CD4-positive, alpha-beta T cell (primary cell): ENCODE results near the gene SLC22A8. TPM values are rescaled to one million over a fixed set of nuclear protein-coding genes. Genes with fewer than 3 reads are reported as not detected.
"Not testable (repeated sequence)": the region's sequence is repeated elsewhere in the genome, so short reads cannot be mapped to it uniquely, and the experiment has no call there.

Source experiments
- ATAC-seq: fragments of 200-7000 bp; cut with Tn5 transposase; one replicate; pipeline ENCODE4 v1.10.0; 2022; ENCODE audit warnings: mild to moderate bottlenecking; ENCODE audit not compliant: poor library complexity
- CTCF ChIA-PET: fragments of 350-600 bp; sonication (Branson Sonifier 250); formaldehyde crosslinking; loops from one replicate; lab custom pipeline; 2021; ENCODE audit warnings: antibody characterized with exemption, inconsistent platforms; lab: Charles Lee
- POLR2A ChIA-PET: fragments of 350-600 bp; sonication (Branson Sonifier 250); formaldehyde crosslinking; loops from one replicate; lab custom pipeline; 2021; ENCODE audit warnings: antibody characterized with exemption, inconsistent platforms; lab: Charles Lee
- DNase-seq, 14 experiments: peaks; one replicate each; pipeline ENCODE4 v3.0.0-alpha.2; 2013 to 2020; ENCODE audit warnings: mixed read lengths in 2 of 14
- H3K27ac ChIP-seq, 2 donors: one replicate each; pipeline versions ENCODE4 v1.5.1 to v1.7.0; 2013; ENCODE audit warnings: low read length in 2 of 2, low read depth in 1 of 2, mild to moderate bottlenecking in 1 of 2
- H3K27me3 ChIP-seq, 2 experiments: 1 replicate in 1 of 2; 2 replicates in 1 of 2; pipeline versions ENCODE4 v1.6.1 to v1.7.0; 2013; ENCODE audit warnings: low read length in 2 of 2, control low read depth in 1 of 2, mild to moderate bottlenecking in 1 of 2, moderate library complexity in 1 of 2; ENCODE audit not compliant: insufficient read depth in 2 of 2, control insufficient read depth in 1 of 2
- H3K36me3 ChIP-seq: one replicate; pipeline ENCODE4 v1.6.1; 2013; ENCODE audit warnings: low read length, control low read depth; ENCODE audit not compliant: insufficient read depth
- H3K4me1 ChIP-seq: one replicate; pipeline ENCODE4 v1.6.1; 2013; ENCODE audit warnings: low read length, control low read depth; ENCODE audit not compliant: insufficient read depth
- H3K4me3 ChIP-seq: one replicate; pipeline ENCODE4 v1.5.1; 2013; ENCODE audit warnings: mild to moderate bottlenecking, low read length, moderate library complexity
- H3K9me3 ChIP-seq, 2 experiments: 1 replicate in 1 of 2; 2 replicates in 1 of 2; pipeline versions ENCODE4 v1.6.1 to v1.7.0; 2013; ENCODE audit warnings: low read length in 2 of 2, mild to moderate bottlenecking in 2 of 2, control low read depth in 1 of 2, moderate library complexity in 1 of 2; ENCODE audit not compliant: control insufficient read depth in 1 of 2, insufficient read depth in 1 of 2
- H3K27ac Mint-ChIP-seq: one replicate; pipeline ENCODE4 v1.8.0; 2020; ENCODE audit warnings: mixed read lengths
- H3K27me3 Mint-ChIP-seq: one replicate; pipeline ENCODE4 v1.8.0; 2021; ENCODE audit warnings: mixed read lengths
- H3K36me3 Mint-ChIP-seq: one replicate; pipeline ENCODE4 v1.8.0; 2021; ENCODE audit warnings: low read depth, mixed read lengths
- H3K4me1 Mint-ChIP-seq: one replicate; pipeline ENCODE4 v1.8.0; 2021; ENCODE audit warnings: low read depth, mixed read lengths
- H3K4me3 Mint-ChIP-seq: one replicate; pipeline ENCODE4 v1.8.0; 2020; ENCODE audit warnings: mild to moderate bottlenecking, mixed read lengths
- H3K9me3 Mint-ChIP-seq: one replicate; pipeline ENCODE4 v1.8.0; 2020; ENCODE audit warnings: mixed read lengths
- intact Hi-C, 2 experiments: fragments of 100-400 bp; cut with DNase I in 1 of 2; cut with micrococcal nuclease in 1 of 2; formaldehyde crosslinking; loops; one replicate each; pipeline versions ENCODE4 v1.15.1 to v1.9.0; 2023 to 2025; cut with DNase I, micrococcal nuclease
- polyA plus RNA-seq, 2 donors: library from polyadenylated mRNA; unstranded; fragments of 120-200 nt; gene quantifications; one replicate each; pipeline ENCODE4 v1.2.1, GENCODE V29; 2013
- total RNA-seq, 174 experiments: library from RNA in 2 of 174; stranded (reverse) in 2 of 174; gene quantifications; one replicate each; pipeline ENCODE4 v1.2.3 and lab custom pipeline; 2021 to 2026
- TF ChIP-seq, protein P1 (sequence below): fragments of 200-600 bp; IDR thresholded peaks from one replicate; pipeline ENCODE4 v1.8.0; 2022; ENCODE audit warnings: antibody characterized with exemption, mild to moderate bottlenecking

The SLC22A8 gene, protein sequence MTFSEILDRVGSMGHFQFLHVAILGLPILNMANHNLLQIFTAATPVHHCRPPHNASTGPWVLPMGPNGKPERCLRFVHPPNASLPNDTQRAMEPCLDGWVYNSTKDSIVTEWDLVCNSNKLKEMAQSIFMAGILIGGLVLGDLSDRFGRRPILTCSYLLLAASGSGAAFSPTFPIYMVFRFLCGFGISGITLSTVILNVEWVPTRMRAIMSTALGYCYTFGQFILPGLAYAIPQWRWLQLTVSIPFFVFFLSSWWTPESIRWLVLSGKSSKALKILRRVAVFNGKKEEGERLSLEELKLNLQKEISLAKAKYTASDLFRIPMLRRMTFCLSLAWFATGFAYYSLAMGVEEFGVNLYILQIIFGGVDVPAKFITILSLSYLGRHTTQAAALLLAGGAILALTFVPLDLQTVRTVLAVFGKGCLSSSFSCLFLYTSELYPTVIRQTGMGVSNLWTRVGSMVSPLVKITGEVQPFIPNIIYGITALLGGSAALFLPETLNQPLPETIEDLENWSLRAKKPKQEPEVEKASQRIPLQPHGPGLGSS
- not detected for total RNA-seq
- polyA plus RNA-seq (2013, experiment 1 of 2) = not detected
- not detected for polyA plus RNA-seq (2013, experiment 2 of 2)
- 0 to 0.06 (median 0) reads per million in 172 experiments for total RNA-seq (lab: John Stamatoyannopoulos, UW)

DNA sequence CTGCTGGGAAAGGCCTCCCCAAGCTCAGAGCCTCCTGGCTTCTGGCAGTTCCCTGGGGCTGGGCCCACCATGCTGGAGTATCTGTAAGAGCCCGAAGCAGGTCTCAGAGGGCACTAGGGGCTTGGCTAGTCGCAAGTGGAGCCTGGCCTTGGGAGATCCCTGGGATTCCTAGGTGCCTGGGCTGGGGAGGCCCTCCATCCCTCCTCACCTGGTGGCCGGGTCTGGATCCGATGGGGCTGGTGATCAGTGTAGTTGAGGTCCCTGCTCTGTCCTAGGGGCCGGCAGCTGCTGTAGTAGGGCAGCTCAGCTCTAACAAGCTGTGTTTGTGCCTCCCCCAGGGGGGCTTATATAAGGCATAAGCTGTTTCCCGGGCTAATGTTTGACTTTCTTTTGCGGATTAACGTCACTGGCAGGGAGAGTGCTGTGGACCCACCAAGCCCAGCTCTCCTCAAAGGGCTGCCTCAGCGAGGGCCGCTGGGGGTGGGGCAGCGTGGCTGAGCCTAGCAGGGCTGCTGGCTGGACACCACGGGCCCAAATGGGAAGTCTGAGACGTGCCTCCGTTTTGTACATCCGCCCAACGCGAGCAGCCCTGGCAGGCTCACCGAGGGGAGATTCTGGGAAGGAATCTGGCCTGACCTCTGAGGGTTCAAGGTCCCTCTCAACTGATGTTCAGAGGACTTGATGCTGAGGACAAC is at the start of gene SLC22A8:
SLC22A8 (minus strand) TSS at position 321 of the 695 bp plus-strand sequence. CDS start 883 bp downstream, outside the sequence.
- no peaks in the 10 kb centered on the region for H3K4me1 Mint-ChIP-seq
- H3K27ac Mint-ChIP-seq = no peak within 1 kb of the TSS
- Histone ChIP-seq H3K27ac (no peak within 1 kb of the TSS), H3K36me3 (no peaks in the 10 kb centered on the region), H3K27me3 (peaks cover 0 to 7% of the 10 kb centered on the region in 2 experiments), H3K4me1 (no peaks in the 10 kb centered on the region), H3K4me3 (no peak within 1 kb of the TSS), H3K9me3 (peaks cover 0 to 6% of the 10 kb centered on the region in 2 experiments)
- POLR2A ChIA-PET = no interaction called here
- CTCF ChIA-PET = no interaction called here
- intact Hi-C loops = no loop called here
- H3K36me3 Mint-ChIP-seq = no peaks in the 10 kb centered on the region
- H3K4me3 Mint-ChIP-seq = no peak within 1 kb of the TSS
- TF ChIP-seq, protein P1, sequence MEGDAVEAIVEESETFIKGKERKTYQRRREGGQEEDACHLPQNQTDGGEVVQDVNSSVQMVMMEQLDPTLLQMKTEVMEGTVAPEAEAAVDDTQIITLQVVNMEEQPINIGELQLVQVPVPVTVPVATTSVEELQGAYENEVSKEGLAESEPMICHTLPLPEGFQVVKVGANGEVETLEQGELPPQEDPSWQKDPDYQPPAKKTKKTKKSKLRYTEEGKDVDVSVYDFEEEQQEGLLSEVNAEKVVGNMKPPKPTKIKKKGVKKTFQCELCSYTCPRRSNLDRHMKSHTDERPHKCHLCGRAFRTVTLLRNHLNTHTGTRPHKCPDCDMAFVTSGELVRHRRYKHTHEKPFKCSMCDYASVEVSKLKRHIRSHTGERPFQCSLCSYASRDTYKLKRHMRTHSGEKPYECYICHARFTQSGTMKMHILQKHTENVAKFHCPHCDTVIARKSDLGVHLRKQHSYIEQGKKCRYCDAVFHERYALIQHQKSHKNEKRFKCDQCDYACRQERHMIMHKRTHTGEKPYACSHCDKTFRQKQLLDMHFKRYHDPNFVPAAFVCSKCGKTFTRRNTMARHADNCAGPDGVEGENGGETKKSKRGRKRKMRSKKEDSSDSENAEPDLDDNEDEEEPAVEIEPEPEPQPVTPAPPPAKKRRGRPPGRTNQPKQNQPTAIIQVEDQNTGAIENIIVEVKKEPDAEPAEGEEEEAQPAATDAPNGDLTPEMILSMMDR = no peak
- DNase-seq = no peak
- H3K27me3 Mint-ChIP-seq = peaks cover 34% of the 10 kb centered on the region
- no peak for ATAC-seq
- H3K9me3 Mint-ChIP-seq = no peaks in the 10 kb centered on the region

DNA sequence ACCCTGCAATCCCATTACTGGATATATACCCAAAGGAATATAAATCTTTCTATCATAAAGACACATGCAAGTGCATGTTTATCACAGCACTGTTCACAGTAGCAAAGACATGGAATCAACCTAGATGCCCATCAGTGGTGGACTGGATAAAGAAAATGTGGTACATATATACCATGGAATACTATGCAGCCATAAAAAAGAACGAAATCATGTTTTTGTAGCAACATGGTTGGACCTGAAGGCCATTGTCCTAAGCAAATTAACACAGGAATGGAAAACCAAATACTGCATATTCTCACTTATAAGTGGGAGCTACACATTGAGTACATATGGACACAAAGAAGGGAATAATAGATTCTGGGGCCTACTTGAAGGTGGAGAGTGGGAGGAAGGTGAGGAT is 30.6 kb upstream of the SLC22A8 start:
- H3K4me1 ChIP-seq, intact Hi-C loops, H3K9me3 ChIP-seq, H3K36me3 Mint-ChIP-seq, H3K9me3 Mint-ChIP-seq, ATAC-seq, H3K4me1 Mint-ChIP-seq, H3K27ac Mint-ChIP-seq, DNase-seq, H3K4me3 ChIP-seq, H3K4me3 Mint-ChIP-seq, POLR2A ChIA-PET, H3K36me3 ChIP-seq, H3K27me3 ChIP-seq, H3K27ac ChIP-seq: not testable (repeated sequence)
- CTCF ChIA-PET = interaction anchor here (1.2 kb wide), 1 partner anchor 11 kb away, joined by 3 read pairs; no protein-coding TSS in a partner anchor
- H3K27me3 Mint-ChIP-seq = peaks cover 55% of the 10 kb centered on the region

DNA sequence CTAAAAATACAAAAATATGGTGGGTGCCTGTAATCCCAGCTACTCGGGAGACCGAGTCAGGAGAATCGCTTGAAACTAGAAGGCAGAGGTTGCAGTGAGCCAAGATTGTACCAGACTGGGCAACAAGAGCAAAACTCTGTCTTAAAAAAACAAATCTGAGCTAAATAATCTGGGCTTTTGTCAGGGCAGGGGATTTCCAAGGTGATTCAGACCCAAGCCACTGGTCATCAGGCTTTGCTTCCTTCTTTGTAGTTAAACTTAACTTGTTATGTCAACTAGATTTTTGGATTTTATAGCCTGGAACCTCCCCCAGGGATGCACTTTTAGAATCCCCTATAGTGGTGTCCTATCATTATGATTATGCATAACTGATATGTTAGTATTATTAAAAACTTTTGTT is 27.0 kb upstream of the SLC22A8 start:
- peaks cover 52% of the 10 kb centered on the region for H3K27me3 Mint-ChIP-seq
- intact Hi-C loops = no loop called here
- Histone ChIP-seq H3K36me3 (no peaks in the 10 kb centered on the region), H3K4me1 (no peaks in the 10 kb centered on the region), H3K9me3 (peaks cover 0 to under 1% of the 10 kb centered on the region in 2 experiments), H3K27me3 (peaks cover 4 to 7% of the 10 kb centered on the region in 2 experiments), H3K27ac (no peak overlapping the region), H3K4me3 (no peak overlapping the region)
- no peak overlapping the region for H3K4me3 Mint-ChIP-seq
- H3K36me3 Mint-ChIP-seq = no peaks in the 10 kb centered on the region
- DNase-seq = no peak
- H3K4me1 Mint-ChIP-seq = no peaks in the 10 kb centered on the region
- POLR2A ChIA-PET = no interaction called here
- ATAC-seq = no peak
- no peaks in the 10 kb centered on the region for H3K9me3 Mint-ChIP-seq
- TF ChIP-seq, protein P1 = no peak
- CTCF ChIA-PET = no interaction called here
- H3K27ac Mint-ChIP-seq = no peak overlapping the region
